C4-2B (cell line): ENCODE data around the gene GADD45A.

Experiments used
- H3K27ac ChIP-seq: fragments of 450-650 bp; 2 replicates; pipeline ENCODE4 v1.5.1; 2017
- CTCF ChIP-seq: fragments of 450-650 bp; conservative IDR thresholded peaks from 2 replicates; pipeline ENCODE4 v1.5.1; 2017; ENCODE audit warnings: mild to moderate bottlenecking
- ZFX ChIP-seq: fragments of 450-650 bp; IDR thresholded peaks from 2 replicates; pipeline ENCODE4 v1.6.1; 2017

GADD45A gene

GRCh38 chr1:67668660-67669059 lies 16.3 kb upstream of the GADD45A start:
- H3K27ac ChIP-seq, result no peak overlapping the region

GRCh38 chr1:67672260-67672803 lies 12.7 kb upstream of the GADD45A start:
- no peak for TF ChIP-seq CTCF
- TF ChIP-seq ZFX, result no peak
- no peak overlapping the region for H3K27ac ChIP-seq

More at GRCh38 chr1:67668660-67669059, 16.3 kb upstream of the GADD45A start:
- TF ChIP-seq CTCF, result no peak

- H3K27ac ChIP-seq, result no peak overlapping the region
- TF ChIP-seq ZFX (no peak), CTCF (no peak)
Observed at GRCh38 chr1:67673468-67674201, 11.4 kb upstream of the GADD45A start.

- TF ChIP-seq ZFX, result no peak
- no peak for TF ChIP-seq CTCF
- no peak overlapping the region for H3K27ac ChIP-seq
Observed at GRCh38 chr1:67674260-67675011, 10.6 kb upstream of the GADD45A start.

GRCh38 chr1:67675800-67676199 lies 9.2 kb upstream of the GADD45A start:
- no peak overlapping the region for H3K27ac ChIP-seq
- TF ChIP-seq CTCF (no peak), ZFX (no peak)

GRCh38 chr1:67676287-67676686 lies 8.7 kb upstream of the GADD45A start:
- H3K27ac ChIP-seq, result no peak overlapping the region
- TF ChIP-seq ZFX (no peak), CTCF (no peak)

- TF ChIP-seq CTCF (no peak), ZFX (no peak)
- no peak overlapping the region for H3K27ac ChIP-seq
Observed at GRCh38 chr1:67676946-67677345, 8.1 kb upstream of the GADD45A start.
